ENCODE results near the gene TMEM147.

The TMEM147 gene, protein sequence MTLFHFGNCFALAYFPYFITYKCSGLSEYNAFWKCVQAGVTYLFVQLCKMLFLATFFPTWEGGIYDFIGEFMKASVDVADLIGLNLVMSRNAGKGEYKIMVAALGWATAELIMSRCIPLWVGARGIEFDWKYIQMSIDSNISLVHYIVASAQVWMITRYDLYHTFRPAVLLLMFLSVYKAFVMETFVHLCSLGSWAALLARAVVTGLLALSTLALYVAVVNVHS

DNA sequence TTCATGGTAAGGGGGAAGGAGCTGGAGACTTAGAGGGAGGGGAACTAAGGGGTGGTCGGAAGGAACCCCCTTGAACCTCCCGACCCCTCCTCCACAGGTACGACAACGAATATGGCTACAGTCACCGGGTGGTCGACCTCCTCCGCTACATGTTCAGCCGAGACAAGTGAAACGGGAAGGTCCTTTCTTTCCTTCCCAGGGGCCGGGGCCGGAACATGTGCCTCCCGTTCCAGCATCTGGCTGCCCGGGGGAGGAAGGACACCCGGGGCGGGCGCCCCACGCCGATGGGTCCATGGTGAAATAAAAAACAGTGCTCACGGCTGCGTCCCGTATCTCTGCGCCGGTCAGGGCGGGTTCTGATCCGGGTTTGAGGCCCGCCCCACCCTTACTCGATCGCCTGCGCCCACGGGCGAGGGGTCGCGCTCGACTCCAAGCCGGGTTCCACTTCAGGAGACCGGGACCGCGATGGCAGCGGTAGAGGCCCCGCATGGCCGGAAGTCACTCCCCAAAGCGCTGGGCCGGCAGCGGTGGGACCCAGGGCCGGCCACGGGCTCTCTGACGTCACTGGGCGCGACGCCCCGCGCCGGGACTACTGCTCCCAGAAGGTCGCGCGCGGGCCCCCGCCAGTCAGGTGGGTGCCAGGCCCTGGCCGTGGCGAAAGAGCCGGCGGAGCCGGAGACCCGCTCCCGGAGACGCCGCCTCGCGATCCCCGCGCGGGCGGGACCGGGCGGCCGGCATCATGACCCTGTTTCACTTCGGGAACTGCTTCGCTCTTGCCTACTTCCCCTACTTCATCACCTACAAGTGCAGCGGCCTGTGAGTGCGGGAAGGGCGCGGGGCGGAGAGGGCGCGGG lies at the start of gene TMEM147:
Gene TMEM147, plus strand, starts transcription at position 626 of the 854 bp plus-strand sequence. Its CDS starts 114 bp downstream, at position 740.
- peak; percentile 82 to 92 for DNase-seq

DNA sequence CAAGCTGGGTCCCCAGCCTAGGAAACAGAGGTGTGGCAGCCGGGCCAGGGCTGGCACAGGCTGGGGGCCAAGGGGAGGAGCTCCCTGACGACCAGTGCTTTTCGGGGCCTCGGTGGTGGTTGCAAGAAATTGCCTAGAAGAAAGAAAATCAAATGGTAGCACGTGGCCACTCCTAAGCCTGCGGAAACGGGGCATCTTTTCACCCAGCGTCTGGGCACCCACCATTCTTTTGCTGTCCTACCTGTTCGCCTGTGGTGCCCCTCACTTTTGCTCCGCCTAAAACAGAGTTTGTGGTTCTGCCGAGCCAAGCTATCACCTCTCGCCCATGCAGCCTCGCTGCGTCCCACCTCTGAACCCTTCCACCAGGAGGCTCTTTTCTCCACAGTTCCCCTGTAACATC lies 48.0 kb upstream of the TMEM147 start:
- DNase-seq: no peak

DNA sequence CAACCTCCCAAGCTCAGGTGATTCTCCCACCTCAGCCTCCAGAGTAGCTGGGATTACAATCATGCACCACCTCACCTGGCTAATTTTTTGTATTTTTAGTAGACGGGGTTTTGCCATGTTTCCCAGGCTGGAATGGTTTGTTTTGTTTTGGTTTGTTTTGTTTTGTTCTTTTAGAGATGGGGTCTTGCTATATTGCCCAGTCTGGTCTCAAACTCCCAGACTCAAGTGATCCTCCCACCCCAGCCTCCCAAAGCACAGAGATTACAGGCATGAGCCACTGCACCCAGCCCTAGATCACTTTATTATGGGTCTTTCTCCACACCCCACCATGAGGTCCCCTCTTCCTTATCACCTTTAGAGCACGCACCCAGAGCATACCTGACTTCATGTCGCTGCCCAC lies 47.2 kb upstream of the TMEM147 start:
- DNase-seq: no peak

DNA sequence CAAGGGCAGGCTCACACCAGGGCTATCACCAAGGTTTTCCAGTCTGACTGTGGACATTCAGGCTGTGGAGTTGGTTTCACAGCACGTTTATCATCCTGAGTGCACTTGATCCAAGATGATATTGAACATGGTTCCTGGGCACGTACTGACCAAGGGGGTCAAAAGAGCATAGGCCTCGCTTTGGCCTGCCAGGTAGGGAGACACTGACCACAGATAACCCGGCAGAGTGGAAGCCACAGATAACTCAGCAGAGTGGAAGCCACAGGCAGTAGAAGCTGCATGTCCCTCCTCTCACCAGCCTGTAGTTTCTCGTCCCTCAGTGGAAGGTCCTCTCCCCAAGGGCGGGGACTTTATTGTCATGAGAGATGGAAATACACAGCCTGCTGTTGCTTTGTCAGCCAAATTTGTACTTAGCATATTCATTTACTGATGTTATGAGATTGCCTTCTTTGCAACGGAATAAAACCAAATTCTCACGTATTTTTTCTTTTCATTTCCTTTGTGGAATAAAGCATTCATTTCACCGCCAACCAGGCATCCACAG lies 46.4 kb upstream of the TMEM147 start:
- no peak for DNase-seq

DNA sequence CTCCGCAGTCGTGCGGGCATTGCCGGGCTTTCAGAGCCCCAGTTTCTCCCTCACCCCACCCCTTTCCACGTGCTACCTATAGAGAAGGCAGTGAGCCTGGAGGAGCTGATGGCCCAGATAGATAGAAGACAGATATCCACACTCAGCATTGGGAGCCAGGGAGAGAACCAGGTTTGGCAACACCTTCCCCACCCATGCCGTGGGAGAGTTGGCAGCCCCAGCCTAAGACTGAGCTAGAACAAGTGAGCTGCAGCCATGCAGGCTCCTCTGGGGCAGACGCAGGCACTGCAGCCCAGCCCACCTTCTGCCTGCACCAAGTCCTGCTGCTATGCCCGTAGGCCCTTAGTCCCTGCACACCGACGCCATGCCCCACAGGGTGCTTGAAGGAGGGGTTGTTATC lies 44.8 kb upstream of the TMEM147 start:
- no peak for DNase-seq

DNA sequence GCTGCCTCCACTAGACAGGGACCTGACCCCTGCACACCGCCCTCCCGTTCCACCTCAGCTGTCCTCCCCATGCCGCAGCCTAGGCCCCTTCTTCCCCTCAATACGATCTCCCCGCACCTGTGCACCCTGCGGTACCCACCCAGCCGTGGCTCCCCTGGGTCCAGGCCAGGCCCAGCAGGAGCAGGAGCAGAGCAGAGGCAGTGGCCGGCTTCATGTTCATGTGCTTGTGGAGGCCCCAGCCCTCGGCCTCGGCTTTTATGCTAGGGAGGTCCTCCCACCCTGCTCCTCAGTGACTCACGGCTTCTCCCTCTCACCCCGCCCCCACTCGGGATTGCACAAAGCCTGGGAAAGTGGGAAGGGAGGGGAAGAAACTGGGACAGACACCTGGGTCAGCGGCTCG lies 43.7 kb upstream of the TMEM147 start:
- no peak for DNase-seq

DNA sequence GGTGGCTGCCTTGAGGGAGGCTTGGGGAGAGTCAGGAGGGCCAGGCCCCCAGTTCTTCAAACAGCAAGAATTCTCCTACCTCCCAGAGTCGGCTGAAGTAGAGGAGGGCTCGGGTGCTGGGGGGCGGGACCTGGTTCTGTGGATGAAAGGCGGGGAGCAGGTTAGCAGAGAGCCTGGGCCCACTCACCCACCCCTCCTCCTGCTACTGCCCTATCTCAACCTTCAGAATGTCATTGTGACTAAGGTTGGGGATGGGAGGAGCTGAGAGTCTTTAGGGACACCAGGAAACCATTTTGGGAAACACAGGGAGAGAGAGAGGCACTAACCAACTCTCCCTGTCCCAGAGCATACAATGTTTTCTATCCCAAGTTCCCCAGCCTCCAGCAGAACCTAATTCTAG lies 42.7 kb upstream of the TMEM147 start:
- DNase-seq: no peak

DNA sequence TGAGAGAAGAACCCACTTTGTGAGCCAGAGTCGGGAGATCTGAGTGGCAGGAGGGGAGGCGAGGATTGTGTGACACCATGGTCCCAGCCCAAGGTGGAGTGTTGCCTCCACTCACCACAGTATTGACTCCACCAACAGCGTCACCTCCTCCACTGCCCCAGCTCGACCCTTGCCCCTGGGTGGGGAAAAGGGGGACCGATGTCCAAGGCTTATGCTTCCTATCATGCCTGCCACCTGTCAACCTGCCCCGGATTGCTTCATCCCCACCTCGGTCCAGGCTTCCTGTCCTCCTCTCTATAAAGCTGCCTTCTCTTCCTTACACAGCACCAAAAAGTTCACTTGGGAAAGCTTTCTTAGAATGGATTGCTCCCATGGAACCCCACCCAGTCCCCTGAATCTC lies 39.4 kb upstream of the TMEM147 start:
- DNase-seq: no peak

DNA sequence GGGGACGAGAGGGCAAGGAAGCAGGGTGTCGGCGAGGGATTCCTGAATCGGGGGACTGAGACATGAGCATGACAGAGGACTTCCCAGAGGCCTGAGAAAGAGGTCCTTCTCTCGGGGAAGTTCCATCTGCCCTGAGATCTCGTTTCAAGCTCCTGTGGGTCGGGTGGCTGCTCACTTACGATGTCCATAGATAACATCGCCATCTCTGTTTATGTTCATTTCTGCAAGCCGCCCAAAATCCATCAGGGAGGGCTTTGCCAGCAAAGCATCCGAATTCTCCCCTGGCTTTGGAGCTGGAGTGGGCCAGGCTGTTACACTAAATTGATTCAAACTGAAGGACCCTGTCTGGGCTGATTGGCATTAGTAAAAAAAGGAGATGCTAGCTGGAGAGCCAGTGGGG lies 37.9 kb upstream of the TMEM147 start:
- no peak for DNase-seq

DNA sequence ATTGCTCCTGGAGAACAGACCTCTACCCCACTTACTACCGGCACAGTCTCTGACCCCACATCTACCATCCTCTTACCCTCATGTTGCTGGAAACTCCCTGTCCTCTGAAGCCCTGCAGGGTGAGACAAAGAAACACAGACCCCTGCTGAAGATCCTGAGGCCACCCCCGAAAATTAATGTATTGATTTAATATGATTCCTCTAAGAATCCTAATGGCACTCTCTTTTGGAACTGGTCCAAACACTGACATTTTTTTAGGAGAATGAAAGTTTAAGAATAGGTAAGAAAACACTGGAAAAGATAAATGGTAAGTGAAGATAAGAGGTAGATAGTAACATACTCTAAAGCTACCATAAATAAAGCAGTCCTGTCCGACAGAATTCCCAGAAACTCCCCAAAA lies 37.3 kb upstream of the TMEM147 start:
- DNase-seq: no peak

DNA sequence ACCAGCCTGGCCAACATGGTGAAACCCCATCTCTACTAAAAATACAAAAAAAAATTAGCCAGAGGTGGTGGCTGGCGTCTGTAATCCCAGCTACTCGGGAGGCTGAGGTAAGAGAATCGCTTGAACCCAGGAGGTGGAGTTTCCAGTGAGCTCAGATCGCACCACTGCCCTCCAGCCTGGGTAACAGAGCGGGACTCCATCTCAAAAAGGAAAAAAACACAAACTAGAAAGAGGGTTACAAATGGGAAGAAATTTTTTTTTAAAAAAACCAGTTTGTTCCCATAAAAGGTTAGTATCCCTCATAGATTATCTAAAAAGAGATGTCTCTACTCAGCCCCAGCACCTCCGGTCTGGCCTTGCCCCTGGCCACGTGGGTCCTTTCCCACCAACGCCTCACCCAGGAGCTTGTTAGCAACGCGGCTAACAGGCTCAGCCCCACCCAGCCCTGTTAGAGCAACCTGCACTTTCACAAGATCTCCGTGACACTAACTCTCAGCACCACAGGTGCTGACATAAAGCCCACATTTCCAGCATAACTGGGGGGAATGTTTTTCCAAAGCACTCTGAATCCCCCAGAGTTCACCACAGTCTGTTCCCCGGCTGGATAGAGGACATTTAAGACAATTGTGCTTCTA lies 36.3 kb upstream of the TMEM147 start:
- DNase-seq: peak; percentile 30 to 42

DNA sequence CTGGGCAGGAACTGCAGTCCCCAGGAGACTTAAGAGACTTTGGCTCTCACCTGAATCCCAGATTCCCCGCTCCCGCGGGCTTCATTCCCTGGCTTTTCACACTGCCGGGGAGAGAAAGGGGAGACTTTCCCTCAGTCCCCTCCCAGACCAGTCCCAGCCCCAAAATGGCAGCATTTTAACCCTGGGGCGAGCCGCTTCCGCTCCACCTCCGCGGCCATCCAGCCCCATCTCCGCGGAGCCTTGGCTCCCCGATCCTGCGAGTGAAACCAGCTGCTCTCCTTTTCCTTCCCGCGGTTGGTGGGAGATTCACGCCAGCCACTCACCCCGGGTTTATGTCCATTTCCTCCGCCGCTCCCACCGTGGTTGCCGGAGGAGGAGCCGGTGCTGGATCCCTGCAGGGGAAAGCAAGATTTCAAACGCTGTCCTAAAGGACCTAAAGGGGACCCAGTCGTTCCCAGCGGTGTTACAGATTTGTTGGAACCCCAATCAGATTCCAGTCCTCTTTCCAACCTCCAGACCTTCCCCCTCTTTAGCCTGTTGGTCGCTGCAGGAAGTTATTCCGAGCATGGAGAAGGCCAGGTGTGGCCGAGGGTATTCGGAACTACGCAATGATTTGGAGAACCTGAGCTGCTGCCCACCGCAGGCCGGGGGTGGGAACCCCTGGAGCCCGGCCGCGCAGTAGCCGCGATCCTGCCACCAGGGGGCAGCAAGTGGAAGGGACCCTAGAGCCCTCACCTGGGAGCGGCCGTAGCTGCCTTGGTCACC lies 35.4 kb upstream of the TMEM147 start:
- peak; percentile 85 for DNase-seq

DNA sequence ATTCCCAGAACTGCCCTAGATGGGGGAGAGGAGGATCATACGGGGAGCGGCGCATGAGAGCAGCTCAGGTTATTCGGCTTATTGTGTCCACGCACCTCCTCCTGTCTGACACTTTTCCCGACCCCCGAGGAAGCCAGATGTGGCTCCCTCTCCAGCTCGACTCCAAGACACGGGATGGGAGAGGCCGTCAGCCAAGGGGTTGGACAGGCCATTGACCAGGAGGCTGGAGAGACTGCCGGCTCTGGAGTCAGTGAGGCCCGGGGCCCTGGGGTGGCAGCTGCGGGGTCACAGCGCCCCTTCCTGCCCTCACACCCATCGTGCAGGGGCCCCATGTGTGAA lies 34.8 kb upstream of the TMEM147 start:
- no peak for DNase-seq

DNA sequence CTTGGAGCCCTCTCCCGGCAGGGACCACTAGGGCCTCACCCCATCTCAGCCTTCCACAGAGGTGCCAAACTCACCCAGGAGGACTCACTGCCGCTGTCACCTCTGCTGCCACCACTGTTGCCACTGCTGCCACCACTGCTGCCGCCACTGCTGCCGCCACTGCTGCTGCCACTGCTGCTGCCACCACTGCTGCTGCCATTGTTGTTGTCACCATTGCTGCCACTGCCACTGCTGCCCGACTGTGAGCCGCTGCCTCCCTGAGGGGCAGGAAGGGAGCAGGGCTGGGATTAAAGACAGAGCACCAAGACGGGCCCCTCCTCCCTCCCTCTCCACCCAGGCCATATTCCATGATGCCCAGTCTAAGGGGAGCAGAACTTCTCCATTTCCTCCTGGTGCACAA lies 34.1 kb upstream of the TMEM147 start:
- no peak for DNase-seq

DNA sequence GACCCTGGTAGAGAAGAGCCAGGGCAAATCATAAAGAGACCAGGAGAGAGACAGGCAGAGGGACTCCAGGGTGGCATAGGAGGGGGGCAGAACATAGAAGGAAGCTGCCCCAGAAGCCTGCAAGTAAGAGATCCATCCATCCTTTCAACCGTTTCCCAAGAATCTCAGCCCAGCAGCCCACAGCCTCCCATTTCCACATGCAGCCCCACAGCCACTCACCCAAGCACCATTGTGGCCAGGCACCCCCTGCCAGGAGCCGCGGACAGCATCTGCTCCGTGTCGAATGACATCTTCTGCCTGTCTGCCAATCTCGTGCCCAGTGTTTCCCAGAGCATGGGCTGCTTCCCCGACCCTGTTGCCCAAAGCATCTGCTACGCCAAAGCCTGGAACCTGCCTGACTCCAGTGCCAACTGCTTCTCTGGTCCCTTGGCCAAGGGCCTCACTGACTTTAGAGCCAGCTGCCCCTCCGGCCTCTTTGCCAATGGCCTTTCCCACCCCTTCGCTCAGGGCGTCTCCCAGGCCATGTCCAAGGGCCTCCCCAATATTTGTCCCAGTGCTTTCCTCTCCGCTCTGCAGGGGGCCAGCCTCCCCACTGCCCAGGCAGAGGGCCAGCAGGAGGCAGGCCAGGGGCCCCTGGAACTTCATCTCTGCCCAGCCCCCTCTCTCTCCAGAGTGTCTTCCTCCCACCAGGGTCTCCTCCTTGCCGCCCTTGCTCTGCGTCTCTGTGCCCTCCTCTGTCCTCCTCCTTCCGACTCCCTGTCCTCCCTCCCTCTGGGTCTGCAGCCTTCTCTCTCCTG lies 32.4 kb upstream of the TMEM147 start:
- no peak for DNase-seq

DNA sequence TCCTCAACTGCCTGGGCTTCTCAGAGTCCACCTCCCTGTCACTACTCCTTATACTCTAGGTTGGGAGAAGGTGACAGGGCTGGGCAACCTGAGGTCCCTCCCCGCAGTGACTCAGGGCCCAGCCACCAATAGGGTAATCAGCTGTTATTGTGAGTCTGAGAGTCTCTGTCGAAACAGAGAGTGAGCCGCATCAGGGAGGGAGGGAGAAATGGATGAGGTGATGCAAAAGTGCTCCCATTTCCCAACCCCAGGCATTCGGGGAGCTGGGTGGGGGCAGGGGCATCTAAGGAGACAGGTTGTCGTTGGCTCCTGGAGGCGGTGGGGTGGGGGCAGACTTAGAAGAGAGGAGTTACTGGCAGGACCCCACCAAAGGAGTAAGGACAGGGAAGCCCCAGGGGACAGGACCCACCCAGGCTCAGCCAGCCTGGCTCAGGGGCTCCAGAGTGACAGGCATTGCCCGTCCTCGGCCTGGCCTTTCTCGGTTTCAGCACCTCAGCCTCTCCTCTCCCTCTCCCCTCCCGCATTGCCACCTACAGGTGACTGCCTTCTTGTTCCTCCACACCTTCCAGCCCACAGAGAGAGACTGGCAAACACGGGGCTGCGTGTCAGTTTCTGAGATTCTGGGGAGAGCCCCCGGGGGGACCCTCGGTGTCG lies 31.7 kb upstream of the TMEM147 start, which contains the start of gene DMKN:
Gene DMKN, minus strand, starts transcription at position 22 of the 654 bp plus-strand sequence. CDS start 174 bp downstream, outside the sequence.
- no peak for DNase-seq

DNA sequence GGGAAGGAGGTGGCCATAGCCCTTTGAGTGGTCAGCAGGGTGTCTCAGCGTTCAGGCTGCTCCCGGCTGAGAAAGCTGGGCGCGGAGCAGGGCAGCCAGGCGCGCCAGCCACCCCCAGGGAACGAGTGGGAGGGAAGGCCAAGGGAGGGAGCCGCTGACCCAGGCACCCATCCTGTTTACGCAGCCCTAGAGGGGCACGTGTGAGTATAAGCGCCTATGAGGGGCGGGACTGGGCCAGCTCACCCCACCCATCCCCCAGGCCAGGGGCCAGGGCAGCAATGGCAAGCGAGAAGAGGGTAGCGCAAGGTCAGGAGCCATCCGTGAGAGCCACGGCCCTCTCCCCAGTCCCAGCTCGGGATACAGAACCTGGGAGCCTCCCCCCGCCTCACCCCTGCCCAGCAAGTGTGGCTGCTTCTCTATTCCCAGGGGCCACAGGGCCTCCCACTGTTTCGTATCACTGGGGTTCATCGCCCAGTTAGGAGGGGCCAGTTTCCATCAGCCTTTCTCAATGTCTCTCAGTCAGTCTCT lies 31.1 kb upstream of the TMEM147 start:
- no peak for DNase-seq

DNA sequence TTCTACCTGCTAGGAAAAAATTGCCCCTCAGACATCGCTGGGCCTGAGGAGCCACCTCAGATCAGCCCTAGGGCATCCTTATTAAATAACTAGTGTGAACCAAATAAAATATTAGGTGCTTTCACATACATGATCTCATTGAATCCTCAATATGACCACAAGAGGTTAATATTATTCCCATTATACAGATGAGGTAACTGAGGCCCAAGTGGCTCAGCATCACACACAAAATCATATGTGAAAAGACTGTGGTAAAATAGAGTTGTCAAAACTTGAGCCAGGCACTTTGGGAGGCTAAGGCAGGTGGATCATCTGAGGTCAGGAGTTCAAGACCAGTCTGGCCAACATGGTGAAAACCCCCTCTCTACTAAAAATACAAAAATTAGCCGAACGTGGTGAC lies 29.1 kb upstream of the TMEM147 start:
- DNase-seq: no peak

DNA sequence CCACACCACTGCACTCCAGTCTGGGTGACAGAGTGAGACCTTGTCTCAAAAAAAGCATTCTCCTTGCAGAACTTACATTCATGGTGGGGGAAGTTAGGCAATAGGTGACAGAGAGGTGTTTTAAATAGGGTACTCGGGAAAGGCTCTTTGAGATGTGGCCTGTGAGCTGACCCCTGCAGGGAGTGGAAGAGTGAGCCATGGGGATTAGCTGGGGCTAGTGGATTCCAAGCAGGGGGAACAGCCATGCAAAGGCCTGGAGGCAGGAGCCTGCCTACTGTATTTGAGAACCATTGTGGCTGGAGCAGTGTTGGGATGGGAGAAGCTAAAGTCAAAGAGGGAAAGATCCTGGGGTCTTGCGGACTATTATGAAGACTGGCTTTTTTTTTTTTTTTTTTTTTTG lies 28.1 kb upstream of the TMEM147 start:
- no peak for DNase-seq

DNA sequence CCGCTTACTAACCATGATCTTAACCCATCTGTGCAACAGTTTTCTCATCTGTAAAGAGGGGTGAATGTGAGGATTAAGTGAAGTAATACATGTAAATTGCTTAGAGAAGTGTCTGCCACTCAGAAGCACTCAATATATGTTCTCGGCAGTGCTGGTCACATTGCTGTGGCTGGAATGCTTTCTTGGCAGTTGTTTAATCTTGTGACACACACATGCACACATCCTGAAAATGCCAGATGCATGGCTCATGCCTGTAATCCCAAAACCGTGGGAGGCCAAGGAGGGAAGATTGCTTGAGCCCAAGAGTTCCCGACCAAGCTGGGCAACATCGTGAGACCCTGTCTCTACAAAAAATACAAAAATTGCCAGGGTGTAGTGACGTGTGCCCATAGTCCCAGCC lies 27.1 kb upstream of the TMEM147 start:
- no peak for DNase-seq

DNA sequence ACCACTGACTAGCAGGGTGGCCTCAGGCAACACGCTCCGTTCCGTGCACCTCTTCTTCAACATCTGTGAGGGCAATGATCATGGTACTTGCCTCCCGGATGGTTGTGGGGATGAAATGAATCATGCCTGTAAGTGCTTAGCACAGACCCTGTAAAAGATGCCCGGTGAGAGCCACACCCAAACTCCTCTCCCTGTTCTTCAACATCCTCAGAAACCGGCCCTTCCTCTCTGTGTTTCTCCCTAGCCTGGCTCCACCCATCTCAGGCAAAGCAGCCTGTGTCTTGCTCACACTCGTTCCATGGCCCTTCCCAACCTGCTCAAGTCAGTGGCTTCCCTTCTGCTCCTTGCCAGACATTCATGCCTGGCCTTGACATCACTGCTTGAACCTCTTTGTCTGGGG lies 26.1 kb upstream of the TMEM147 start:
- no peak for DNase-seq
